IMR-90 (cell line): Measurements from ENCODE around the gene GOT1. TPM values are rescaled to one million over a fixed set of nuclear protein-coding genes. Genes with fewer than 3 reads are reported as not detected.

ENCODE experiments used
- ATAC-seq: fragments of 200-7000 bp; cut with Tn5 transposase; 2 replicates; pipeline ENCODE4 v1.9.1; 2020; ENCODE audit warnings: low read depth, mild to moderate bottlenecking, moderate library complexity
- BruUV-seq: library from RNA; stranded (reverse); fragments of 400-500 nt; replicated peaks from 2 replicates; lab custom pipeline; 2021; lab: Mats Ljungman, UMichigan
- CTCF ChIA-PET: fragments of 300-600 bp; formaldehyde crosslinking; extraction: SDS; loops from one replicate; lab custom pipeline; 2021; ENCODE audit warnings: antibody characterized with exemption; lab: Yijun Ruan, JAX
- POLR2A ChIA-PET: fragments of 300-600 bp; sonication (Branson Sonifier 250); formaldehyde crosslinking; loops from one replicate; lab custom pipeline; 2022; ENCODE audit warnings: antibody characterized with exemption; ENCODE audit not compliant: unreplicated experiment; lab: Charles Lee
- DNase-seq: peaks from one replicate; pipeline ENCODE4 v3.0.0; 2013
- H2AFZ ChIP-seq: replicated peaks from 2 replicates; pipeline ENCODE3; 2013; ENCODE audit warnings: low read length, mild to moderate bottlenecking; ENCODE audit not compliant: poor library complexity
- H2AK5ac ChIP-seq: 2 replicates; pipeline ENCODE4 v1.6.1; 2013; ENCODE audit warnings: low read depth, low read length, inconsistent platforms
- H2AK9ac ChIP-seq: replicated peaks from 2 replicates; pipeline ENCODE3; 2013; ENCODE audit warnings: mild to moderate bottlenecking, low read depth, low read length, moderate library complexity; ENCODE audit not compliant: poor library complexity
- H2BK120ac ChIP-seq: 2 replicates; pipeline ENCODE4 v1.6.1; 2013; ENCODE audit warnings: low read depth, low read length, inconsistent platforms
- H2BK15ac ChIP-seq: 3 replicates; pipeline ENCODE4 v1.6.1; 2013; ENCODE audit warnings: low read depth, low read length, inconsistent platforms
- H2BK20ac ChIP-seq: 2 replicates; pipeline ENCODE4 v1.6.1; 2013; ENCODE audit warnings: low read depth, mild to moderate bottlenecking, inconsistent platforms, low read length, moderate library complexity
- H2BK5ac ChIP-seq: 2 replicates; pipeline ENCODE4 v1.6.1; 2013; ENCODE audit warnings: mild to moderate bottlenecking, low read depth, low read length, inconsistent platforms; ENCODE audit not compliant: poor library complexity, severe bottlenecking
- H3K14ac ChIP-seq: replicated peaks from 2 replicates; pipeline ENCODE4 v1.6.1; 2013; ENCODE audit warnings: low read depth, low read length, inconsistent platforms
- H3K18ac ChIP-seq: 2 replicates; pipeline ENCODE4 v1.6.1; 2013; ENCODE audit warnings: low read depth, low read length, control low read depth
- H3K23ac ChIP-seq: 2 replicates; pipeline ENCODE4 v1.6.1; 2013; ENCODE audit warnings: low read depth, low read length, inconsistent platforms
- H3K27ac ChIP-seq: 2 replicates; pipeline ENCODE4 v1.5.1; 2013; ENCODE audit warnings: mild to moderate bottlenecking, control low read depth, low read length; ENCODE audit not compliant: insufficient read depth
- H3K27me3 ChIP-seq: 2 replicates; pipeline ENCODE4 v1.6.1; 2013; ENCODE audit warnings: low read length; ENCODE audit not compliant: control insufficient read depth, insufficient read depth
- H3K36me3 ChIP-seq: 2 replicates; pipeline ENCODE4 v1.6.1; 2013; ENCODE audit warnings: low read length, mixed read lengths; ENCODE audit not compliant: control insufficient read depth, insufficient read depth
- H3K4ac ChIP-seq: 2 replicates; pipeline ENCODE4 v1.6.1; 2013; ENCODE audit warnings: low read depth, low read length, inconsistent platforms
- H3K4me1 ChIP-seq: 2 replicates; pipeline ENCODE4 v1.6.1; 2013; ENCODE audit warnings: low read length, mixed read lengths; ENCODE audit not compliant: control insufficient read depth, insufficient read depth
- H3K4me2 ChIP-seq: 2 replicates; pipeline ENCODE4 v1.6.1; 2013; ENCODE audit warnings: low read depth, mild to moderate bottlenecking, control low read depth, low read length, moderate library complexity
- H3K4me3 ChIP-seq: 2 replicates; pipeline ENCODE4 v1.5.1; 2013; ENCODE audit warnings: low read depth, mild to moderate bottlenecking, control low read depth, low read length, moderate library complexity; ENCODE audit not compliant: insufficient read depth
- H3K56ac ChIP-seq: 2 replicates; pipeline ENCODE4 v1.6.1; 2013; ENCODE audit warnings: low read length, inconsistent platforms; ENCODE audit not compliant: insufficient read depth; ENCODE audit errors: extremely low read depth
- H3K79me1 ChIP-seq, 2 experiments: 2 replicates each; pipeline ENCODE4 v1.6.1; 2013; ENCODE audit warnings: low read length in 2 of 2, inconsistent platforms in 1 of 2, low read depth in 1 of 2
- H3K9ac ChIP-seq: 2 replicates; pipeline ENCODE4 v1.6.1; 2013; ENCODE audit warnings: low read depth, low read length, control low read depth
- H3K9me1 ChIP-seq: 2 replicates; pipeline ENCODE4 v1.6.1; 2013; ENCODE audit warnings: low read length, inconsistent platforms; ENCODE audit not compliant: insufficient read depth
- H3K9me3 ChIP-seq: 2 replicates; pipeline ENCODE4 v1.6.1; 2013; ENCODE audit warnings: low read length; ENCODE audit not compliant: control insufficient read depth, insufficient read depth
- H4K20me1 ChIP-seq: 2 replicates; pipeline ENCODE4 v1.6.1; 2013; ENCODE audit warnings: low read length, inconsistent platforms; ENCODE audit not compliant: insufficient read depth
- H4K5ac ChIP-seq: 2 replicates; pipeline ENCODE4 v1.6.1; 2013; ENCODE audit warnings: mild to moderate bottlenecking, low read depth, low read length, control low read depth
- H4K8ac ChIP-seq, 2 experiments: 2 replicates each; pipeline ENCODE4 v1.6.1; 2013; ENCODE audit warnings: low read depth in 2 of 2, low read length in 2 of 2, control low read depth in 1 of 2, inconsistent platforms in 1 of 2
- H4K91ac ChIP-seq: 2 replicates; pipeline ENCODE4 v1.6.1; 2013; ENCODE audit warnings: low read depth, low read length, inconsistent platforms; ENCODE audit not compliant: insufficient read depth
- CHD1 ChIP-seq: IDR thresholded peaks from 2 replicates; pipeline ENCODE4 v1.6.1; 2012; ENCODE audit warnings: low read depth, low read length, improper control_type of control experiment
- RCOR1 ChIP-seq: IDR thresholded peaks from 2 replicates; pipeline ENCODE4 v1.6.1; 2012; ENCODE audit warnings: mild to moderate bottlenecking, low read length, improper control_type of control experiment; ENCODE audit not compliant: insufficient replicate concordance
- WGBS, 2 experiments: methylation state at CpG; one replicate each; pipeline versions ENCODE4 v1.1.5 to v1.1.7; 2013; ENCODE audit warnings: missing lambda C conversion rate in 2 of 2; ENCODE audit not compliant: insufficient read length in 1 of 2; ENCODE audit errors: extremely low coverage in 2 of 2; 5-methylcytosine and 5-hydroxymethylcytosine counted together
- dilution Hi-C: fragments of 300-500 bp; cut with HindIII; formaldehyde crosslinking; loops from one replicate; pipeline ENCODE4 v1.14.3; 2018; ENCODE audit warnings: low sequenced_read_pairs; ENCODE audit not compliant: unreplicated experiment
- in situ Hi-C: fragments of 300-500 bp; cut with MboI; formaldehyde crosslinking; loops from 3 replicates; pipeline ENCODE4 v1.14.3; 2019; ENCODE audit warnings: low sequenced_read_pairs, inconsistent platforms, mixed read lengths
- intact Hi-C: fragments of 100-400 bp; cut with micrococcal nuclease; formaldehyde crosslinking; loops from 2 replicates; pipeline ENCODE4 v1.10.0; 2022
- polyA plus RNA-seq, 3 experiments: library from polyadenylated mRNA; depleted of rRNA; stranded (reverse); fragments of >200 nt; gene quantifications; 2 replicates each; pipeline ENCODE4 v1.2.3, GENCODE V29; 2012; ENCODE audit warnings: low replicate concordance in 1 of 3
- total RNA-seq: library from RNA; depleted of rRNA; stranded (reverse); fragments of >200 nt; gene quantifications from 2 replicates; pipeline ENCODE4 v1.2.3, GENCODE V29; 2012

The GOT1 gene
- total and polyA plus RNA-seq, 2 of the 4 experiments (the other 2 are of a cell fraction), result 29.4 to 46.1 TPM

GRCh38 chr10:99419688-99420087 lies 10.7 kb downstream of the GOT1 start:
- Histone ChIP-seq H3K18ac (no peak overlapping the region), H4K20me1 (no peaks in the 10 kb centered on the region), H3K56ac (no peak overlapping the region), H3K27me3 (no peaks in the 10 kb centered on the region), H2AFZ (no peak overlapping the region), H2BK120ac (no peak overlapping the region), H3K79me1 (peaks cover 9 to 21% of the 10 kb centered on the region in 2 experiments), H3K9ac (no peak overlapping the region), H4K8ac (no peak overlapping the region), H3K9me3 (no peaks in the 10 kb centered on the region), H4K5ac (no peak overlapping the region), H2BK20ac (no peak overlapping the region), H3K4me2 (no peak overlapping the region), H2BK15ac (no peak overlapping the region), H3K4me3 (no peak overlapping the region), H2AK9ac (no peak overlapping the region), H4K91ac (no peak overlapping the region), H3K4ac (no peak overlapping the region), H3K23ac (no peak overlapping the region), H3K4me1 (no peaks in the 10 kb centered on the region), H3K27ac (no peak overlapping the region), H2BK5ac (no peak overlapping the region), H3K9me1 (no peaks in the 10 kb centered on the region), H2AK5ac (no peak overlapping the region), H3K36me3 (peaks cover 16% of the 10 kb centered on the region), H3K14ac (no peak overlapping the region)
- in situ Hi-C loops, result no loop called here
- WGBS, 2 experiments, result no CpG with 5 or more reads among the region's 2 CpGs
- DNase-seq (no peak), ATAC-seq (no peak)
- intact Hi-C loops, result loop anchor here (5.0 kb wide), 1 partner anchor 872 kb away; no protein-coding TSS in a partner anchor
- TF ChIP-seq CHD1 (no peak), RCOR1 (no peak)
- POLR2A ChIA-PET, result no interaction called here
- no TSS peak for BruUV-seq
- CTCF ChIA-PET, result no interaction called here
- dilution Hi-C loops, result no loop called here
